ENCODE data around the gene CAMKK2.
"Not testable (repeated sequence)": the region's sequence is repeated elsewhere in the genome, so short reads cannot be mapped to it uniquely, and the experiment has no call there.

The CAMKK2 gene

DNA sequence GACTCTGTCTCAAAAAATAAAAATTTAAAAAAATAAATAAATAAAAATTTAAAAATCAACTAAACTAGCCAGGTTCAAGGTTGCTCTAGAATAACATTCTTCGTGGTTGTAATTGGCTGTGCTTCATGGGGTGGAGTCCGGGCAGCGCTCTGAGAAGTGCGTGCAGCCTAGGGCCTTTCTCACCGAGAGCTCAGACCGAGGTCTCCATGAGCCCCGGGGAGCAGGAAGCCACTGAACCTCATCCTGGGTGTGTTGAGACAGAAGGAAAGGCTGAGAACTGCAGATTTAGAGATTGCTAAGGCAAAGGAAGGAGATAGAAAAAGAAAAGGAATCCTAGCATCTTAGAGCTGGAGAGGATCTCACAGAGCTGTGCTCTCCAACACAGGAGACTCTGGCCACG, 71.9 kb downstream of the CAMKK2 start:
- DNase-seq (ENCODE audit: low read depth in 2 of 2) = no peak

DNA sequence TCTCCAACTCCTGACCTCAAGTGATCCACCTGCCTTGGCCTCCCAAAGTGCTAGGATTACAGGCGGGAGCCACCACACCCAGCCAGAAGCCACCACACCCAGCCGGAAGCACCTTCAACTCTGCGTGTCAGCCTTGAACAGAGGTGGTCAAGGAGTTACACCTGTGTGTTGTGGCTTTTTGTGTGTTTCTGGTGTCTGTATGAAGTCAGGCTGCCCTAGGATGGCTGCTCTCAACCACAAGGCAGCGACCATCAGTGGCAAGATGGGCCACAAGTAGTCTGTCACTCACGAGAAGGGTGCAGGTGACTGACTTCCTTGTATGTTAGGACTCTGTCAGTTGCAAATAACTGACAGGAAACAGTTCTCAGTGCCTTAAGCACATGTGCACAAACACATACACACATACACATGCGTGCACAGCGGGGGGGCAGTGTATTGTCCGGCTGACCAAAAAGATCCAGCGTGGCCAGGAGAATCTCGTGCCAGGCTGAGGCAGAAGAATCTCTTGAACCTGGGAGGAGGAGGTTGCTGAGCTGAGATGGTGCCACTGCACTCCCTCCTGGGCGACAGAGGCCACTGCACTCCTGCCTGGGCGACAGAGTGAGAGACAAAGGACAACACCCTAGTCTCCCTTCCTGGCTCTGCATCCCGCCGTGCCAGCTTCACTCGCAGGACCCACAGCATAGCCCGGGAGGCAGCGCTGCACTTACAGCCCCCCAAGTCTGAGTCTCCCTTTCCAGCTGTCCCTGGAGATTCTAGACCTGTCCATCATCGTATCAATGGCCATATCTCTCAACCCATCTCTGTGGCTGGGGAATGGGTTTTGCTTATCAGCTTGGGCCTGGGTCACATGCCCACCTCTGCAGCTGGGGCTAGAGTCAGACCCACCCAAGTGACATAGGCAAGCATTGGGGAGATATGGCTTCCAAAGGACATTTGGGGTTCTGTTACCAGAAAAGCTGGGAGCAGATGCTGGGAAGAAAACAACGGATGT, 72.9 kb downstream of the CAMKK2 start:
- no peak for DNase-seq (ENCODE audit: low read depth in 2 of 2)

DNA sequence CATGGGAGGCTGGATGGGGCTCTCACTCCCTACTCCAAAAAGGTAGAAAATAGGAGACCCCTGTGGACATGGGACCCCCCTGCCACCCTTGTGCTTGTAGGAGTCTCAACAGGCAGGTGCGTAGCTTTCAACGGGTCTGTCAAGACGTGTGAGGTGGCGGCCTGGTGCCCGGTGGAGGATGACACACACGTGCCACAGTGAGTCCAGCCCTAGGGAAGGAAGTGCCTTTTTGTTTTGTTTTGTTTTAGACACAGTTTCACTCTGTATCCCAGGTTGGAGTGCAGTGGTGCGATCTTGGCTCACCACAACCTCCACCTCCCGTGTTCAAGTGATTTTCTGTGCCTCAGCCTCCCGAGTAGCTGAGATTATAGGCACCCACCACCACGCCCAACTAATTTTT, 73.7 kb downstream of the CAMKK2 start:
- no peak for DNase-seq (ENCODE audit: low read depth in 2 of 2)

DNA sequence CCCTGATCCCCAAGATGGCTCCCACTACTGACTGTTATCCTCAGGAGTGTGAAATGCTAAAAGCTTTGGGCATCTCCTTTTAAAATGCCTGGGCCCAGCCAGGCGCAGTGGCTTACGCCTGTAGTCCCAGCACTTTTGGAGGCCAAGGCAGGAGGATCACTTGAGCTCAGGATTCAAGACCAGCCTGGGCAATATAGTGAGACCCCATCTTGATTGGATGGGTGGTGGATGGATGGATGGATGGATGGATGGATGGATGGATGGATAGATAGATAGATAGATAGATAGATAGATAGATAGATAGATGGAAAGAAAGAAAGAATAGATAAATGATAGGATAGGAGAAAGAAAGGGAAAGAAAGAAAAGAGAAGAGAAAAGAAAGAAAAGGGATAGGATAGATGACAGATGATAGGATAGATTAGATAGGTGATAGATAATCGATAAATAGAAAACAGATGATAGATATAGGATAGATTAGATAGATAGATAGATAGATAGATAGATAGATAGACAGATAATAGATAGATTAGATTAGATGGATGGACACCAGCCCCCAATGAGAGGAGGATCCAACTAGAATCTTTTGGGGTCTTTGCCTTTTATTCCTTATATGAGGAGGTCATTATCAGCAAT, 77.0 kb downstream of the CAMKK2 start:
- no peak for DNase-seq (ENCODE audit: low read depth in 2 of 2)

DNA sequence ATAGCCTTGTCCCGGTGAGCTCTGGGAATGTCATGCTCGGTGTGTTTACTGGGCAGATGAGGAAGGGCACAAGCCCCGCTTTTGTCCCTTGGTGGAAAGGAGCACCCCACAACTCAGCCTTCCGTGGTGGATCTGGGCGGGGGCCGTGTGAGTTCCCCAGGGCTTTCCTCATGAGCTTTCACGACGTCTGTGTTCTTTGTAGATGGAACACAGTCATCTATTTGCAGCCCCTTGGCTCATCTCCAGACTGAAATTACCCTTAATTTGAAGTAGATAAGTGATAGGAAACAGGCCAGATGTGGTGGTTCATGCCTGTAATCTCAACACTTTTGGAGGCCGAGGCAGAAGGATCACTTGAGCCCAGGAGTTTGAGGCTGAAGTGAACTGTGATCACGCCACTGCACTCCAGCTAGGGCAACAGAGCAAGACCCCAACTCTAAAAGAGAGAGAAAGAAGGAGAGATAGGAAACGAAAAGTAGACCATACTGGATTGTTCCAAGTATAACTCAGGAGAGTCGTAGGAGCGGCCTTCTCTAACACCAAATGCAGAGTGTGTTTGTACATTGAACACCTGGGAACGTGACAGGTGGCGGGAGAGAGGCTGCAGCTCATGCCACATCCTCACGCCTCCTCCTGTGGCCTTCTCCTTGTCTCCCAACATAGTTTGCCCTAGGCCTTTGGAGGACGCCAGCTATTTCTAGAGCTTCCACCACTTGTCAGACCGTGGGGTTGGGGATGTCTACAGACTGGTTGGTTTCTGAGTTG, 77.7 kb downstream of the CAMKK2 start:
- no peak for DNase-seq (ENCODE audit: low read depth in 2 of 2)

DNA sequence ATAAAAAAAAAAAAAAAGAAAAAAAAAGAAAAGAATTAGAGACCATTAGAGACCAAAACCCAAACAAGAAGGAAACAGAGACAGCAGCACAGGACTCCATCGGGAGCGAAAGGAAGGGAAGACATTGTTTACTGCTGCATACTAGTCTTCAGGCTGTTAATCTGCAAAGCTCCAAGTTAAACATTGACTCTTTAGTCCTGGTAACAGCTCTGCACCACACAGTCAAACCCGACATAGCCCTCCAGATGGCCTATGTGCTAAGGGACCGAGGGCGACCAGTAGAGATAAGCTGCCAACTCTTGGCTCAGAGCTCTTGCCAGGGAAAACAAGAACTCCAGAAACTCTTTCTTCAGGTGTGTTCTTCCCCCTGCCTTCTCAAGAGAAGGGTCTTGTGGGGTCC, 78.7 kb downstream of the CAMKK2 start:
- DNase-seq (ENCODE audit: low read depth in 2 of 2) = no peak

DNA sequence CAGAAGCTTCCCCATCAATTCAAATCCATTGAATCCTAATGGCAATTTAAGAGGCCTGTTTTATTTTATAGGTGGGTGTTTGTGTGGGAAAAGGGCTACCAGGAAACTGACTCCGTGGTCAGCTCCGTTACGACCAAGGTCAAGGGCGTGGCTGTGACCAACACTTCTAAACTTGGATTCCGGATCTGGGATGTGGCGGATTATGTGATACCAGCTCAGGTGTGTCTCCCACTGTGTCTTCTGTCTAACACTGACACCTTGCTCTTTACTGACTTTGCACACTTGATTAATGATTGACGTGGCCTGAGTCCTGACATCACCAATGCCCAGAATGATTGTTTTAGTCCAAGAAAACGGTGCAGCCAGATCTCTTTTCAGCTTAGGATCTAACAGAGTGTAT, 79.4 kb downstream of the CAMKK2 start:
- no peak for DNase-seq (ENCODE audit: low read depth in 2 of 2)

DNA sequence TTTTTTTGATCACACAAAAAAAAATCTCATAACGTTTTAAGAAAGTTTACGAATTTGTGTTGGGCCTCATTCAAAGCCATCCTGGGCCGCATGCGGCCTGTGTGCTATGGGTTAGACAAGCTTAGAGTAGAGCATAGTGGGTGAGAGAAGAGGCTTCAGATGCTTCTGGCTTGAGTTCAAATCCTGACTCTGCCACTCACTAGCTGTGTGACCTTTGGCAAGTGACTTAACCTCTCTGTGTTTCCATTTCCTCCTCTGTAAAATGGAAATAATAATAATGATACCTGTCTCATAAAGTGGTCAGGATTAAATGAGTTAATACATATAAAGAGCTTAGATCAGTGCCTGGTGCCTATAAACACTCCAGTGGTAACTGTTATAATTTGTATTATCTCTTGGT, 80.4 kb downstream of the CAMKK2 start:
- DNase-seq (ENCODE audit: low read depth in 2 of 2) = no peak

DNA sequence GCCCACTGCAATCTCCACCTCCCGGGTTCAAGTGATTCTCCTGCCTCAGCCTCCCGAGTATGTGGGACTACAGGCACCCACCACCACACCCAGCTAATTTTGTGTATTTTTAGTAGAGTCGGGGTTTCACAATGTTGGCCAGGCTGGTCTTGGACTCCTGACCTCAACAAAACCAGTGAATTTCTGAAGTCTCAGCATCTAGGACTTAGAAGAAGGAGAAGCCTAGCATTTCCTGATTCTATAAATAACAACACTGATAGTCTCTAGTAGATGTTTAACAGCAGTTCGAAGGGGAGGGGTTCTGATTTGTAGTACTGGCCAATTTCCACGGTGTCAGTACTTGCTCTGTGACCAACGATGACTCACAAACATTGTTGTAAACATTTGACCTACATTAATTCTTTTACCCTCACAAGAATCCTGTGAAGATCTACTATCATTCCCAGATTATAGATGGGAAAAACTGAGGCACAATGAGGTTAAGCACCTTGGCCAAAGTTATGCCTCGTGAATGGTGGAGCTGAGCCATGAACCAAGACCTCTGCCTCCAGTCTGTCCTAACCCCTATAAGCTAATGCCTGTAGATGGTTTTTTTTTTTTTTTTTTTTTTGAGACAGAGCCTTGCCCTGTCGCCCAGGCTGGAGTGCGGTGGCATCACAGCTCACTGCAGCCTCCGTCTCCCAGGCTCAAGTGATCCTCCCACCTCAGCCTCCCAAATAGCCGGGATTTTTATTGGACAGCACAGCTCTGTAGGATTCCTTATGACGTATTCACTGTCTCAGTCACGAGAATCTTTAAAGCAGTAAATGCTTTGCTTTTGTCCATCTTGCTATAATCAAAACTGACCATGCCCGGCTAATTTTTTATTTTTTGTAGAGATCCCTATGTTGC, 81.4 kb downstream of the CAMKK2 start:
- no peak for DNase-seq (ENCODE audit: low read depth in 2 of 2)

DNA sequence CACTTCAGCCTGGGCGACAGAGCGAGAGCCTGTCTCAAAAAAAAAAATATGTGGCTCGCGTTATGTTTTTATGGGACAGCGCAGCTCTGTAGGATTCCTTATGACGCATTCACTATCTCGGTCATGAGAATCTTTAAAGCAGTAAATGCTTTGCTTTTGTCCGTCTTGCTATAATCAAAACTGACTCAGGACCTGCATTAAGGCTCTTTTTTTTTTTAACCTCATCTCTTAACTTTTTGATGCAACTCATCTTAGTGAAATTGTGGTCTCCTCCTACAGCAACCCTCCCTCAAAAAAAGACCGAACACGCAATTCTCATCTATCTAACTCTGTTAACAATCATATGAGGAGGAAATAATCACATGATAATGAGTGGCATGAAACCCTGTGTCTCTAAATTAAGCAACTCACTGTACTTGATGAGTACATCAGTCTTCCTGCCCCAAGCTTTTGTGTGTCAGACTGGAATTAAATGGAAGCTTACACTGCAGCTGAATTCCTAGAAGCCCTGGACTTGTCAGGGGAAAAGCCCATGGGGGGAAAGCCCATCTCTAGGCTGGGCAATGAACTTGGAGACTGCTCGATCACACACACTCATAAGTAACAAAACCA, 82.2 kb downstream of the CAMKK2 start:
- DNase-seq (ENCODE audit: low read depth in 2 of 2) = no peak

DNA sequence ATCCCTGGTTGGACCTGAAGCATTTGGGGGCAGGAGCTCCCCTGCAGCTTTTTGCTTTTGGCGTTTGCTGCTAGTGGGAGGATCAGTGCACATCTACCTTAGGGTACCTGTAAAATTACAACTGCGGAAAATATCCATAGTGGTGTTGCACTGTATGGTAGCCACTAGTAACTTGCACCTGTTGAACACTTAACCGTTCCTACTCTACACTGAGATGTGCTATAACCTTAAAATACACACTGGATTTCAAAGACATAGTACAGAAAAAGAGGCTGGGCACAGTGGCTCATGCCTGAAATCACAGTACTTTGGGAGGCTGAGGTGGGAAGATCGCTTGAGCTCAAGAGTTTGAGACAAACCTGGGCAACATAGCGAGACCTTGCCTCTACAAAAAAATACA, 83.6 kb downstream of the CAMKK2 start:
- no peak for DNase-seq (ENCODE audit: low read depth in 2 of 2)

DNA sequence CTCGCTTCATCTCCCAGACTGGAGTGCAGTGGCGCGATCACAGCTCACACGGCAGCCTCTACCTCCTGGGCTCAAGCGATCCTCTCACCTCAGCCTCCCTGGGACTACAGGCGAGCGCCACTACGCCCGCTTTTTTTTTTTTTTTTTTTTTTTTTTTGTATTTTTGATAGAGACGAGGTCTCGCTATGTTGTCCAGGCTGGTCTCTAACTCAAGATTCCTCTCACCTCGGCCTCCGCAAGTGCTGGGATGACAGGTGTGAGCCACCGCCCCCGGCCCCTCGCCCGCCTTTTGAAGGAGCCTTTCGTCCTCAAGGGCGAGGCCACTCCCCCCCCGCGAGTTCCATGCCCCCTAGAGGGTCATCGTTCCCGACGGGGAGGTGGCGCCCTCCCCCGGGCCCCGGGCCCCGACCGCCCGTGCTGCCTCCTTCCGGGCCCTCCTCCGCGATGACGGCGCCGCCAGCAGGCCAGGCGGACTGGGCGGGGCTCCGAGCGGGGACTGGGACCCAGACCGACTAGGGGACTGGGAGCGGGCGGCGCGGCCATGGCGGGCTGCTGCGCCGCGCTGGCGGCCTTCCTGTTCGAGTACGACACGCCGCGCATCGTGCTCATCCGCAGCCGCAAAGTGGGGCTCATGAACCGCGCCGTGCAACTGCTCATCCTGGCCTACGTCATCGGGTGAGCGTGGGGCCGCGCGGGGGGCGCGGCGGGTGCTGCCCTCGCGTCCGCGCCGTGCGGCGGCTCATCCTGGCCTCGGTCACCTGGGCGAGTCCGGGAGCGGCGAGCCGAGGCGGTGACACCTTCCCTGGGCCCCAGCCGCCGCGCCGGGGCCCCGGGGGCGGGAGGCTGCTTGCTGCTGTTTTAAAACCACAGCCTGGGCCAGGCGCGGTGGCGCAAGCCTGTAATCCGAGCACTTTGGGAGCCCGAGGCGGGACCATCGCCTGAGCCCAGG, 86.6 kb downstream of the CAMKK2 start, which contains the start of gene P2RX4:
Gene P2RX4, plus strand, starts transcription at position 506 of the 949 bp plus-strand sequence. Its CDS starts 36 bp downstream, at position 542.
- DNase-seq (ENCODE audit: low read depth in 2 of 2) = peak; percentile 87 to 89

DNA sequence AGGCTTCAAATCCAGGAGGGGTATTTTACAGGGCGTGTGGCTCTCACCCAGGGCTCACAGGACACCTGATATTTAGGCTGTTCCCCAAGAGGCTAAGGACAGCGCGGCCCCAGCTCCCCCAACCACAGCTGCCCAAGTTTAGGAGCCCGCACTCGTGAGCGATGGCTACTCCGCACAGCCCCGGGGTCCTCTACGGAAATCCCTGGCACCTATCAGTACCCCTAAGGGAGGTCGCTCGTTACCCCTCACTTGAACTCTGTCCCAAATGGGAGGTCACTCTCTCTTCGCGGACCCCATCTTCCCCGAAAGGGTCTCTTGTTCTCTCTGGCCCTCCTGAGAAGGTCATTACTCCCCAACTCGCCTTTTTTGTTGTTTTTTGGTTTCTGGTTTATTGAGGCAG, 87.3 kb downstream of the CAMKK2 start:
- no peak for DNase-seq (ENCODE audit: low read depth in 2 of 2)

DNA sequence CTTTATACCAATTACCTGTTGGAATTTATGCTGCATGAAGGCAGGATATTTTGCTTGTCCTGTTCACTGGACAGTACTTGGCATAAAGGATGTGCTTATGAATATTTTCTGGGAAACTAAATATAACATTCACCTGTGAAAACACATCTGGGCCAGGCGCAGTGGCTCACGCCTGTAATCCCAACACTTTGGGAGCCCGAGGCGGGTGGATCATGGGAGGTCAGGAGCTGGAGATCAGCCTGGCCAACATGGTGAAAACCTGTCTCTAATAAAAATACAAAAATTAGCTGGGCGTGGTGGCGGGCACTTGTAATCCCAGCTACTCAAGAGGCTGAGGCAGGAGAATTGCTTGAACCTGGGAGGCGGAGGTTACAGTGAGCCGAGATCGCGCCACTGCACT, 87.9 kb downstream of the CAMKK2 start:
- not testable (repeated sequence) for DNase-seq (ENCODE audit: low read depth in 2 of 2)

DNA sequence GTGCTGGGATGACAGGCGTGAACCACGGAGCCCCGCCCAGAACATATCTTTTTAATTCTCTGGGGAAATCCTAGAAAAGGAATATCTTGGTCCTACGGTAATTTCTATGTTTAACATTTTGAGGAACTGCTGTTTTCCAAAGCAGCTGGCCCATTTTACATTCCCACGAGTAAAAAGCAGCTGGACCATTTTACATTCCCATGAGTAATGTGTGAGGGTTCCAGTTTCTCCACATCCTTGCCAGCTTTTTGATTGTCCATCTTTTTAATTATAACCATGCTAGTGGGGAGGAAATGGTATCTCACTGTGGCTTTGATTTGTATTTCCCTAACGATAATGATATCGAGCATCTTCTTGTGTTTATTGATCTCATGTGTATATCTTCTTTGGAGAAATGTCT, 91.0 kb downstream of the CAMKK2 start:
- DNase-seq (ENCODE audit: low read depth in 2 of 2) = no peak

DNA sequence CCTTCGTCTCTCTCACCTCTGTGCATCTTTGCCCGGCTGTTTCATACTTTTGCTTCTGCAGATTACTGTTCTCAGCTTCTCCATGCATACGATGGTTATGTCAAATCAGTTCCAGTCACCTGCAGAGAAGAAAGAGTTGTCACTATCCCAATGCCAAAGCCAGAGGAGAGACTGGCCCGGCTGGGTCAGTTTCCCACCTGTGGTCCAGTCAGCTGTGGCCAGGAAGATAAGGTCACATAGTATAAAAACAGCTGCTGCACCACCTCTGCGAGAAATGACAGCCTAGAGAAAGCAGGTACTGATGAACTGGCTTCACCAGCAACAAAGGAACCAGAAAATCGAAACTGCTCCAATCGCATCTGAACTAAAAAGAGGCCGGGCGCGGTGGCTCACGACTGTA, 93.0 kb downstream of the CAMKK2 start:
- DNase-seq (ENCODE audit: low read depth in 2 of 2) = no peak

DNA sequence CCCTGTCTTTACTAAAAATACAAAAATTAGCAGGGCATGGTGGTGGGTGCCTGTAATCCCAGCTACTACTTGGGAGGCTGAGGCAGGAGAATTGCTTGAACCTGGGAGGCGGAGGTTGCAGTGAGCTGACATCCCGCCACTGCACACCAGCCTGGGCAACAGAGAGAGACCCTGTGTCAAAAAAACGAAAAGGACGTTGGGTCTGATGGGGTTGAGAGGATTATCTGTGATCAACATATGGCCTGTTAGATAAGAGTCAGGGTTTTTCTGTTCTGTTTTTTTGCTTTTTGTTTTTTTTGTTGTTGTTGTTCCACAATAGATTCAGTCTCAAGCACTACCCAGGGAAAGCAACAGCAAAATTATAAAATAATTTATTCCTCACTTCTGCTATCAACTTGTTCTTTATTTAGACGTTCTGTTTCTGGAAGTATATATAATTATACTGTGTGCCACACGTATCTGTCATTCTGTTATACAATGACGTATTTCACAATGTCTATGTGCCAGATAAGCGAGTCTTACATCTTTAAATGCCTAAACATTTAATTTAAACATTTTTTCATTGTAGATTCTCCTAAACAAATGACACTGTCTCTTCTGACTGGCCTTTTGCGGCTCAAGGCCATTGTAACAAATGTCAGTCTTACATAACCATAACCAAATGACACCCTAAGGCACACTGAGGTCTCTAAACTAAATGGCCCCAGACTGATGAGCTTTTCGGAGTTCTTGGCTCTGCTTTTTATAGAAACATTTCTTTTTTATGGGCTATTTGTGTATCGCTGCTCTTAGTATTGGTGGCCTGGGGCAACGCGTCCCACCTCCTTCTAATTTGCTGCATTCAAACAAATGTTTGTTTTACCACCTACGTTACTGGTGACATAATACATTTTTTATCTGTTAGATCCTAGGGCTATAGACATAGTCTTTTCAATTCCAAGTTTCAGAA, 93.8 kb downstream of the CAMKK2 start:
- DNase-seq (ENCODE audit: low read depth in 2 of 2) = no peak

DNA sequence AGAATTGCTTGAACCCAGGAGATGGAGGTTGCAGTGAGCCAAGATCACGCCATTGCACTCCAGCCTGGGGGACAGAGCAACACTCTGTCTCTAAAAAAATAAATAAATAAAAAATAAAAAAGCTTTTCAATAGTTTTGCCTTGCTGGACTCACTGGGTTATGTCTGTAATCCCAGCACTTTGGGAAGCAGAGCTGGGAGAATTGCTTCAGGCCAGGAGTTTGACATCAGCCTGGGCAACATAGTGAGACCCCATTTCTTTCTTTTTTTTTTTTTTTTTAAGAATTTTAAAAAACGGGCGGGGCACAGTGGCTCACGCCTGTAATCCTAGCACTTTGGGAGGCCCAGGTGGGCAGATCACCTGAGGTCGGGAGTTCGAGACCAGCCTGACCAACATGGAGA, 95.4 kb downstream of the CAMKK2 start:
- DNase-seq (ENCODE audit: low read depth in 2 of 2) = not testable (repeated sequence)

DNA sequence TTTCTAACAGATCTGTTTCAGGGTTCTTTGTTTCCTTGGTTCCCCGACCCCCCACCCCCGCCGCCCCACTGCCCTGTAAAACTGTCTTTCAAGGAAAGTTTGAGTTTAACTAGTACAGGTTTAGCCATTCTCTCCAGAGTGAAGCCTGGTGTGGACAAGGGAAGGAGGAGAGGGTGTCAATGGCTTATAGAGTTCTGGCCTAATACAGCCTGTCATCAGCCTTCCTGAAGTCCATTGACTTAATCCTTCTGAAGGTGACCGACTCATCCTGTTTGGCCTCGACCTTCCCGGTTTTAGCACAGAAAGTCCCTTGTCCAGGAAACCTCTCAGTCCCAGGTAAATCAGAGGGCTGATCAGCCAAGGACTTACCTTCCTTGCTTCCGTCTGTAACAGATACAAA, 97.6 kb downstream of the CAMKK2 start:
- no peak for DNase-seq (ENCODE audit: low read depth in 2 of 2)
